Measurements from ENCODE around the gene ADORA3. TPM values are rescaled to one million over a fixed set of nuclear protein-coding genes. Genes with fewer than 3 reads are reported as not detected.
A peak's percentile ranks its signal among the peaks of the same experiment; 100 is the strongest.

The ADORA3 gene
- total and polyA plus RNA-seq, 12 donors, result 0.17 to 4.7 (median 1.9) TPM; not detected in 2

GRCh38 chr1:111462370-111463028 lies 40.9 kb downstream of the ADORA3 start:
- 81 to 82% methylated on average over 4 of the region's 4 CpGs for WGBS, 2 donors
- Histone ChIP-seq H3K4me1 (peaks cover 0 to 32% (median 11%) of the 10 kb centered on the region in 9 donors), H3K36me3 (peaks cover 0 to 98% (median 44%) of the 10 kb centered on the region in 9 donors), H3K27me3 (no peaks in the 10 kb centered on the region), H3K4me3 (no peak overlapping the region), H3K9me3 (no peaks in the 10 kb centered on the region), H3K27ac (peak overlapping the region in 2 of 10 donors; percentile 15 to 16)
- TF ChIP-seq, protein P1, sequence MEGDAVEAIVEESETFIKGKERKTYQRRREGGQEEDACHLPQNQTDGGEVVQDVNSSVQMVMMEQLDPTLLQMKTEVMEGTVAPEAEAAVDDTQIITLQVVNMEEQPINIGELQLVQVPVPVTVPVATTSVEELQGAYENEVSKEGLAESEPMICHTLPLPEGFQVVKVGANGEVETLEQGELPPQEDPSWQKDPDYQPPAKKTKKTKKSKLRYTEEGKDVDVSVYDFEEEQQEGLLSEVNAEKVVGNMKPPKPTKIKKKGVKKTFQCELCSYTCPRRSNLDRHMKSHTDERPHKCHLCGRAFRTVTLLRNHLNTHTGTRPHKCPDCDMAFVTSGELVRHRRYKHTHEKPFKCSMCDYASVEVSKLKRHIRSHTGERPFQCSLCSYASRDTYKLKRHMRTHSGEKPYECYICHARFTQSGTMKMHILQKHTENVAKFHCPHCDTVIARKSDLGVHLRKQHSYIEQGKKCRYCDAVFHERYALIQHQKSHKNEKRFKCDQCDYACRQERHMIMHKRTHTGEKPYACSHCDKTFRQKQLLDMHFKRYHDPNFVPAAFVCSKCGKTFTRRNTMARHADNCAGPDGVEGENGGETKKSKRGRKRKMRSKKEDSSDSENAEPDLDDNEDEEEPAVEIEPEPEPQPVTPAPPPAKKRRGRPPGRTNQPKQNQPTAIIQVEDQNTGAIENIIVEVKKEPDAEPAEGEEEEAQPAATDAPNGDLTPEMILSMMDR (IDR thresholded peaks at IDR 0.05), result no peak
- DNase-seq (no peak), ATAC-seq (peak in 1 of 8 donors; percentile 17)
- intact Hi-C loops (cut with DNase I), result no loop called here

DNA sequence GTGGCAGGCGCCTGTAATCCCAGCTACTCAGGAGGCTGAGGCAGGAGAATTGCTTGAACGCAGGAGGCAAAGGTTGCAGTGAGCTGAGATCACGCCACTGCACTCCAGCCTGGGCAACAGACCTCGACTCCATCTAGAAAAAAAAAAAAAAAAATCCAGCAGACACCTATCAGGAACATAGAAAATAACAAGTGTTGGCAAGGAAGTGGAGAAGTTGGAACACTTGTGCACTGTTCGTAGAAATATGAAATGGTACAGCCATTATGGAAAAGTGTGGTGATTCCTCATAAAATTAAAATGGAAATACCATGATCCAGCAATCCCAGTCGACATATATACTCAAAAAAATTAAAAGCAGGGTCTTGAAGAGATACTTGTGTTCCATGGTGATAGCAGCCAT lies 41.7 kb downstream of the ADORA3 start:
- Histone ChIP-seq H3K27me3 (no peaks in the 10 kb centered on the region), H3K27ac (no peak overlapping the region), H3K4me3 (no peak overlapping the region), H3K4me1 (peaks cover 0 to 31% (median 11%) of the 10 kb centered on the region in 9 donors), H3K9me3 (no peaks in the 10 kb centered on the region), H3K36me3 (peaks cover 3 to 99% (median 49%) of the 10 kb centered on the region in 9 donors)
- TF ChIP-seq, protein P1 (IDR thresholded peaks at IDR 0.05), result no peak
- intact Hi-C loops (cut with DNase I), result no loop called here
- no peak for DNase-seq
- 93 to 96% methylated on average over 6 of the region's 6 CpGs for WGBS, 2 donors
- no peak for ATAC-seq

DNA sequence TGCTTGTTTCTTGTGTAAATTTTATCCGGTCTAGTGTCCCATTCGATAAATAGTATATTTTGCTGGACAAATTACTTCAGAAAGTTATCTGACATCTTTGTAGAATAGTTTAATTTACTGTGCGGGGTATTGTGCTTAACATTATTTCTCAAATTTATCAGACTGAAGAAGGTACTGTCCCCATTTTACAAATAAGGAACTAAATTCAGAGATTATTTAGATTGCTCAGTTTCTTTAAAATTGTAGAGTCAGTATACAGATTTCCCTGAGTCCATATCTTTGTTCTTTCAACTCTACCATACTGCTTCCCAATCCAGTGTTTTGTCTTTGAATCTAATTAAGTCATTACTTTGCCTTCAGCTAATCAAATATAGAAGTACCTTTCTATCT lies 47.8 kb downstream of the ADORA3 start:
- peaks cover 3 to 98% (median 61%) of the 10 kb centered on the region in 9 donors for H3K36me3 ChIP-seq
- DNase-seq, result no peak
- no peak overlapping the region for H3K4me3 ChIP-seq
- TF ChIP-seq, protein P1 (IDR thresholded peaks at IDR 0.05), result no peak
- H3K27ac ChIP-seq, result no peak overlapping the region
- intact Hi-C loops (cut with DNase I), result no loop called here
- 94 to 95% methylated on average over 3 of the region's 3 CpGs for WGBS, 2 donors
- ATAC-seq, result no peak
- no peaks in the 10 kb centered on the region for H3K9me3 ChIP-seq
- peaks cover 0 to 63% (median 45%) of the 10 kb centered on the region in 9 donors for H3K4me1 ChIP-seq
- no peaks in the 10 kb centered on the region for H3K27me3 ChIP-seq

GRCh38 chr1:111454859-111455641 lies 48.4 kb downstream of the ADORA3 start:
- DNase-seq (no peak), ATAC-seq (no peak)
- H3K4me1 ChIP-seq, result peaks cover 0 to 66% (median 51%) of the 10 kb centered on the region in 9 donors
- 64 to 68% methylated on average over 5 of the region's 5 CpGs for WGBS, 2 donors
- intact Hi-C loops (cut with DNase I), result no loop called here
- H3K9me3 ChIP-seq, result no peaks in the 10 kb centered on the region
- peaks cover 3 to 92% (median 56%) of the 10 kb centered on the region in 9 donors for H3K36me3 ChIP-seq
- no peak overlapping the region for H3K4me3 ChIP-seq
- TF ChIP-seq, protein P1 (IDR thresholded peaks at IDR 0.05), result no peak
- no peak overlapping the region for H3K27ac ChIP-seq
- H3K27me3 ChIP-seq, result no peaks in the 10 kb centered on the region

Data from heart right ventricle (tissue), 16 donors.